ENCODE measurements around the gene EXOC1.

- TF ChIP-seq POLR2A (IDR thresholded peaks at IDR 0.05), result no peak
- TF ChIP-seq CTCF (IDR thresholded peaks at IDR 0.05), result no peak
Measured at GRCh38 chr4:55851885-55852284, 1.6 kb upstream of the EXOC1 start.
